Nephron progenitor cell (in vitro differentiated cells): ENCODE data around the gene TCF7L2.
A peak's percentile ranks its signal among the peaks of the same experiment; 100 is the strongest.

ENCODE experiments used
- DNase-seq: peaks from one replicate; pipeline ENCODE4 v3.0.0; 2021
- H3K27ac Mint-ChIP-seq: 2 replicates; pipeline ENCODE4 v1.8.0; 2021; ENCODE audit warnings: mild to moderate bottlenecking, moderate library complexity, mixed read lengths
- H3K27me3 Mint-ChIP-seq: 2 replicates; pipeline ENCODE4 v1.8.0; 2021; ENCODE audit warnings: mild to moderate bottlenecking, low read depth, mixed read lengths; ENCODE audit not compliant: poor library complexity
- H3K36me3 Mint-ChIP-seq: 2 replicates; pipeline ENCODE4 v1.8.0; 2021; ENCODE audit warnings: low read depth, mixed read lengths
- H3K4me1 Mint-ChIP-seq: 2 replicates; pipeline ENCODE4 v1.8.0; 2021; ENCODE audit warnings: mixed read lengths
- H3K4me3 Mint-ChIP-seq: 2 replicates; pipeline ENCODE4 v1.8.0; 2021; ENCODE audit warnings: mild to moderate bottlenecking, moderate library complexity, mixed read lengths
- H3K9me3 Mint-ChIP-seq: 2 replicates; pipeline ENCODE4 v1.8.0; 2021; ENCODE audit warnings: mild to moderate bottlenecking, moderate library complexity, mixed read lengths
- CTCF ChIP-seq: fragments of 200-600 bp; sonication (generic); IDR thresholded peaks from 2 replicates; pipeline ENCODE4 v1.5.0; 2021; ENCODE audit warnings: antibody characterized with exemption

The TCF7L2 gene

GRCh38 chr10:112927980-112928379 lies 22.1 kb upstream of the TCF7L2 start:
- H3K4me3 Mint-ChIP-seq: no peak overlapping the region
- no peaks in the 10 kb centered on the region for H3K27me3 Mint-ChIP-seq
- no peak overlapping the region for H3K27ac Mint-ChIP-seq
- H3K9me3 Mint-ChIP-seq: peaks cover 33% of the 10 kb centered on the region
- no peak for TF ChIP-seq CTCF
- no peak for DNase-seq
- H3K36me3 Mint-ChIP-seq: peaks cover 18% of the 10 kb centered on the region
- no peaks in the 10 kb centered on the region for H3K4me1 Mint-ChIP-seq

GRCh38 chr10:112932658-112933057 lies 17.4 kb upstream of the TCF7L2 start:
- peaks cover 8% of the 10 kb centered on the region for H3K27me3 Mint-ChIP-seq
- H3K36me3 Mint-ChIP-seq: peaks cover 18% of the 10 kb centered on the region
- no peak for DNase-seq
- no peak overlapping the region for H3K4me3 Mint-ChIP-seq
- H3K4me1 Mint-ChIP-seq: no peaks in the 10 kb centered on the region
- H3K27ac Mint-ChIP-seq: no peak overlapping the region
- no peak for TF ChIP-seq CTCF
- peaks cover 32% of the 10 kb centered on the region for H3K9me3 Mint-ChIP-seq

GRCh38 chr10:112934193-112934592 lies 15.9 kb upstream of the TCF7L2 start:
- Mint-ChIP-seq H3K27me3 (peaks cover 8% of the 10 kb centered on the region), H3K36me3 (peaks cover 16% of the 10 kb centered on the region), H3K9me3 (peaks cover 30% of the 10 kb centered on the region), H3K4me3 (no peak overlapping the region), H3K27ac (peak overlapping the region; percentile 29), H3K4me1 (peaks cover 9% of the 10 kb centered on the region)
- no peak for TF ChIP-seq CTCF
- DNase-seq: no peak

- peaks cover 26% of the 10 kb centered on the region for H3K4me1 Mint-ChIP-seq
- no peaks in the 10 kb centered on the region for H3K36me3 Mint-ChIP-seq
- H3K4me3 Mint-ChIP-seq: no peak overlapping the region
- TF ChIP-seq CTCF: no peak
- no peak for DNase-seq
- H3K9me3 Mint-ChIP-seq: no peaks in the 10 kb centered on the region
- peak overlapping the region; percentile 97 for H3K27ac Mint-ChIP-seq
- peaks cover 10% of the 10 kb centered on the region for H3K27me3 Mint-ChIP-seq
These were observed 11.1 kb upstream of the TCF7L2 start for GRCh38 chr10:112938808-112939482.

GRCh38 chr10:112945811-112946210 lies 4.2 kb upstream of the TCF7L2 start:
- no peak overlapping the region for H3K4me3 Mint-ChIP-seq
- DNase-seq: no peak
- H3K4me1 Mint-ChIP-seq: peaks cover 31% of the 10 kb centered on the region
- no peaks in the 10 kb centered on the region for H3K36me3 Mint-ChIP-seq
- no peak for TF ChIP-seq CTCF
- no peaks in the 10 kb centered on the region for H3K9me3 Mint-ChIP-seq
- no peak overlapping the region for H3K27ac Mint-ChIP-seq
- H3K27me3 Mint-ChIP-seq: peaks cover 11% of the 10 kb centered on the region

- no peak overlapping the region for H3K27ac Mint-ChIP-seq
- no peak for DNase-seq
These were observed 3.4 kb upstream of the TCF7L2 start for GRCh38 chr10:112946649-112947048.

More at GRCh38 chr10:112946649-112947048, 3.4 kb upstream of the TCF7L2 start:
- Mint-ChIP-seq H3K4me1 (peaks cover 25% of the 10 kb centered on the region), H3K4me3 (no peak overlapping the region), H3K27me3 (peaks cover 11% of the 10 kb centered on the region), H3K36me3 (no peaks in the 10 kb centered on the region), H3K9me3 (no peaks in the 10 kb centered on the region)
- TF ChIP-seq CTCF: no peak
